ENCODE data around the gene HERC3. TPM values are rescaled to one million over a fixed set of nuclear protein-coding genes. Genes with fewer than 3 reads are reported as not detected.
"Not testable (repeated sequence)": the region's sequence is repeated elsewhere in the genome, so short reads cannot be mapped to it uniquely, and the experiment has no call there.

The HERC3 gene
- total RNA-seq, 1 experiment from 2014 or later: 5.5 TPM

- CTCF ChIA-PET: no interaction called here
- Mint-ChIP-seq H3K27ac (no peak overlapping the region), H3K27me3 (ENCODE audit: low read depth) (no peaks in the 10 kb centered on the region), H3K4me1 (peaks cover 9% of the 10 kb centered on the region), H3K4me3 (no peak overlapping the region), H3K9me3 (peaks cover 22% of the 10 kb centered on the region), H3K36me3 (peaks cover 13% of the 10 kb centered on the region)
- DNase-seq (ENCODE audit: low spot score) (no peak), ATAC-seq (no peak)
- POLR2A ChIA-PET: interaction anchor here (0.7 kb wide), 1 partner anchor 209 kb away, joined by 3 read pairs; no protein-coding TSS in a partner anchor
- TF ChIP-seq IRF1 (CRISPR knock-in tag; IDR thresholded peaks at IDR 0.05) (no peak), ZNF396 (CRISPR knock-in tag; IDR thresholded peaks at IDR 0.05; ENCODE audit: borderline replicate concordance) (no peak), SMAD3 (CRISPR knock-in tag; IDR thresholded peaks at IDR 0.05; ENCODE audit: borderline replicate concordance) (no peak), MXD4 (CRISPR knock-in tag; IDR thresholded peaks at IDR 0.05; ENCODE audit: borderline replicate concordance) (no peak), NR3C1 (CRISPR knock-in tag; conservative IDR thresholded peaks at IDR 0.05; ENCODE audit: low read depth) (no peak), ZNF121 (CRISPR knock-in tag; IDR thresholded peaks at IDR 0.05) (no peak), ZNF232 (CRISPR knock-in tag; IDR thresholded peaks at IDR 0.05) (no peak), NFE2L1 (CRISPR knock-in tag; IDR thresholded peaks at IDR 0.05) (no peak), PRRX2 (CRISPR knock-in tag; IDR thresholded peaks at IDR 0.05) (no peak), ZSCAN18 (CRISPR knock-in tag; IDR thresholded peaks at IDR 0.05) (no peak), OVOL2 (CRISPR knock-in tag; IDR thresholded peaks at IDR 0.05; ENCODE audit: borderline replicate concordance) (no peak)
Measured at GRCh38 chr4:88605736-88606135, 13.5 kb downstream of the HERC3 start.

- POLR2A ChIA-PET: no interaction called here
- no peaks in the 10 kb centered on the region for H3K27me3 Mint-ChIP-seq (ENCODE audit: low read depth)
- CTCF ChIA-PET: interaction anchor here (1.4 kb wide), 1 partner anchor 67 kb away, joined by 3 read pairs; no protein-coding TSS in a partner anchor
- TF ChIP-seq CDX4 (CRISPR knock-in tag; IDR thresholded peaks at IDR 0.05; ENCODE audit: borderline replicate concordance) (no peak), TEAD4 (CRISPR knock-in tag; IDR thresholded peaks at IDR 0.05) (no peak)
- DNase-seq (ENCODE audit: low spot score) (no peak), ATAC-seq (no peak)
- 0 out of 2 replicates have a peak, but pooled peaks cover 8% of the 10 kb centered on the region for H3K4me1 Mint-ChIP-seq
- peaks cover 13% of the 10 kb centered on the region for H3K36me3 Mint-ChIP-seq
- H3K4me3 Mint-ChIP-seq: no peak overlapping the region
- H3K27ac Mint-ChIP-seq: no peak overlapping the region
- peaks cover 22% of the 10 kb centered on the region for H3K9me3 Mint-ChIP-seq
Measured at GRCh38 chr4:88606832-88607231, 14.6 kb downstream of the HERC3 start.

- Mint-ChIP-seq H3K27me3 (ENCODE audit: low read depth) (no peaks in the 10 kb centered on the region), H3K4me1 (peaks cover 22% of the 10 kb centered on the region), H3K27ac (no peak overlapping the region), H3K9me3 (peaks cover 21% of the 10 kb centered on the region), H3K4me3 (no peak overlapping the region), H3K36me3 (peaks cover 13% of the 10 kb centered on the region)
- ChIA-PET POLR2A (no interaction called here), CTCF (interaction anchor here (1.3 kb wide), 1 partner anchor 70 kb away, joined by 4 read pairs; no protein-coding TSS in a partner anchor)
- no peak for ATAC-seq
- no peak for DNase-seq (ENCODE audit: low spot score)
- TF ChIP-seq GABPB1 (CRISPR knock-in tag; IDR thresholded peaks at IDR 0.05) (no peak), ZNF121 (CRISPR knock-in tag; IDR thresholded peaks at IDR 0.05) (no peak), ZNF281 (CRISPR knock-in tag; IDR thresholded peaks at IDR 0.05) (no peak), SP1 (CRISPR knock-in tag; conservative IDR thresholded peaks at IDR 0.05) (no peak), ZBTB21 (CRISPR knock-in tag; IDR thresholded peaks at IDR 0.05; ENCODE audit: borderline replicate concordance) (no peak), ZNF396 (CRISPR knock-in tag; IDR thresholded peaks at IDR 0.05; ENCODE audit: borderline replicate concordance) (no peak), ZNF317 (CRISPR knock-in tag; IDR thresholded peaks at IDR 0.05; ENCODE audit: borderline replicate concordance, low read depth) (no peak), MXD4 (CRISPR knock-in tag; IDR thresholded peaks at IDR 0.05; ENCODE audit: borderline replicate concordance) (no peak), CREB1 (CRISPR knock-in tag; IDR thresholded peaks at IDR 0.05) (no peak), NFYB (CRISPR knock-in tag; conservative IDR thresholded peaks at IDR 0.05; ENCODE audit: low read depth) (no peak), MYBL2 (CRISPR knock-in tag; IDR thresholded peaks at IDR 0.05) (no peak), ATF2 (CRISPR knock-in tag; IDR thresholded peaks at IDR 0.05; ENCODE audit: borderline replicate concordance, low read depth) (no peak), ETV6 (CRISPR knock-in tag; IDR thresholded peaks at IDR 0.05) (no peak)
Measured at GRCh38 chr4:88609387-88609786, 17.1 kb downstream of the HERC3 start.

GRCh38 chr4:88609794-88610193 is 17.5 kb downstream of the HERC3 start:
- H3K4me3 Mint-ChIP-seq; H3K27me3 Mint-ChIP-seq (ENCODE audit: low read depth); H3K27ac Mint-ChIP-seq; ATAC-seq; DNase-seq (ENCODE audit: low spot score); POLR2A ChIA-PET: not testable (repeated sequence)
- Mint-ChIP-seq H3K9me3 (peaks cover 17% of the 10 kb centered on the region), H3K36me3 (peaks cover 13% of the 10 kb centered on the region), H3K4me1 (peaks cover 22% of the 10 kb centered on the region)
- CTCF ChIA-PET: interaction anchor here (1.3 kb wide), 1 partner anchor 70 kb away, joined by 4 read pairs; no protein-coding TSS in a partner anchor

Measured in WTC11 (cell line).